ENCODE measurements around the gene PRCP.
A peak's percentile ranks its signal among the peaks of the same experiment; 100 is the strongest.

The PRCP gene

DNA sequence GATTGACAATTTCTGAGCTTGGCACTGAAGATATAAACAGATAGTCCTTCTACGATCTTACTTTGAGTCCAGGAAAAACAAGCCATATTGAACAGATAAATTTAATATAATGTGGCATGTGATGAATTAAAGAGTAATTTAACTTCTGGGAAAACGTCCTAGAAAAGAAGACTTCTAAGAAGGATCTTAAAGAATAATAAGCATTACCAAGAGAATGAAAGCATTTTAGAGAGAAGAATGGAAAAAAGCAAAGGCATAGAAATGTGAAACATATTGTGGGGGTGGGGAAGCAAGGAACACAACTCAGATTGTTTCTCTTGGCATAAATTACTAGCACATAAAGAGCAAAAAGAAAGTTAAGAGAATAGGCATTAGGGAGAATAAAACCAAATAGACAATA, 6.7 kb upstream of the PRCP start:
- no peak for DNase-seq

DNA sequence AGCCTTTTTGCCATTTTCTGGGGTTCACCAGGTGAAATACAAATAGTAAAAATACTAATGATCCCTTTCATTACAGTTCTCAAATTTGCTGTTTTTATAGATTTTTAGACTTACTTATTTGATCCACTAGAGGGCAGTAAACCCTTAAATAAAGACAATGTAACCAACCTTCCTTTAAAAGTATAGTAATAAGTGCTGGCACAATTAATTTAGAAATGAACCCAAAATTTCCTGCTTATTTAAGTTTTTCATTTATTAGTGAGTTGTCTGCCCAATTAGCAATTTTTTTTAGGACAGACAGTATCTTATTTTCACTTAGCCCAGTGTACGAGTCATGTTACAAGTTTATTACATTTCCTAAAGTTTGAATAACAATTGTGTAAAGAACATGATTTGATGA, 6.0 kb upstream of the PRCP start:
- peak; percentile 56 for DNase-seq

DNA sequence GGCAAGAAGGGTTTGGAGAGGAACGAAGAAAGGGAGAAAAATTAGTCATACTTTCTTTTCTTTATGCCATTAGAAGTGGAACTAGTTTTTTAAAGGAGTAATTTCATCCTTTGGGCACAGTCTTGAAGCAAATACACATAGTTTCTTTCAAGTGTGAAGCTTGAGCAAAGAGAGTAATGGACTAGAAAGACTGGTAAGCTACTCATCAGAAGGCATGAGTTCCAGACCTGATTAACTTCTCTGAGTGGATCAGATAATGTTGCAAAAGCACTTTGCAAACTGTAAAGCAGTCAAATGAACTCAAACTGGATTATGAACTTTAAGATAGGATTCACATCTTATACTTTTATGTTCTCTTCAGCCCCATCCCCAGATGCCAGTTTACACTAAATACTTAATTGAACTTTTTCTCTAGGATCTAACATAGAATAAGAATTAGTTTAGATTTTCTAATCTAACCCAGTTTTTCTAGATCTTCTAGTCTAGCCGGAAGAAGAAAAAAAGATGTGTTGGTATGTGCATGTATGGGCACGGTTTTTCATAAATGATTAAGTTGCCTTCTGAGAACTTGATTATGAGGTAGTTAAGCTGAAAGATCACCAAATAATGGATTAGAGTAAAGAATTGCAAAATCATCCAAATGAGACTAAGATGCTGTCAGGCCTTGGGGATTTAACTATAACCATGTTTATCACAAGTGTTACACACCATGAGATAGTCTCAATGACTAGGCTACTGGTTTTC, 3.8 kb upstream of the PRCP start:
- DNase-seq = no peak

- no peak for DNase-seq
These were observed 2.6 kb upstream of the PRCP start for GRCh38 chr11:82902880-82903279.

DNA sequence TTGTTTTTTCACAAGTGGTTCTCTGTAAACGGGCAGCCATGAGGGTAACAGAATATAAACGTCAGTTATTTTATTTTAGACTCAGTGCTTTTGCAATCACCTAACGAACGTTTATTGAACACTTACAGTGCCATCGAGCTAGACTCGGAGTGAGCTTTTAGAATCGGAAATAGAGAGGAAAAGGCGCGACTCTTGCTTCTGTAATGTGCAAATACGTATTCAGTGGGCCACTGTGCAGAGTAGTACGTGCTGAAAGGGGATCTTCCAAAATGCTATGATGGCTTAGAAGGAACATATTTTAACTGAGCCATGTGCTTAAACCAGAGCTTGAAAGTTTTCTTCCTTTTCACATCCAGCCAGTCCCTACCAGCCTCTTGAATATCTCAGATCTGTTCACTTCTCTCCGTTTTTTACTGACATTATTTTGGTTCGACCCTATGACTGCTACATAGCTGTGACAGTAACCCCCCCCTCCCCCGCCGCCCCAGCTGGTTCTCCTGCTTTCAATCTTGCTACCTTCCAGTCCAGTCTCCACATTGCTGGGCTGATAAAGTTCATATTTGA, 1.8 kb upstream of the PRCP start:
- DNase-seq = no peak

- DNase-seq = peak; percentile 97
These were observed 1.1 kb upstream of the PRCP start, which contains the start of gene DDIAS for GRCh38 chr11:82901165-82901921. DDIAS (plus strand) TSS chr11:82901736; CDS start chr11:82914739, 13,003 bp downstream.

DNA sequence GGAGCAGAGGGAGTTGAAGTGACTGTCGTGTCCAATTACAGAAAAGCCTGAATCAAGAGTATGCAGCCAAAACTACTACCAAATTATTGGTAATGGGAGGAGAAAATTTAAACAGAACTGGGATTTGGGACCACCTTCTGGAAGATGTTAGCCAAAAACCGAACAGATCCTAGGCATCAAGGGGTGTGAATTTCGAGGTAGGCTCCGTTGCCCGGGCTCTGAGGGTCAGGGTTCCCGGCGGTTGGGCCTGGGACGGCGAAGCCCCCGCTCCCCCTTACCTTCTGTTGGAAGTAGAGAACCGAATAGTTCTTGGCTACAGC, 313 bp downstream of the PRCP start:
- no peak for DNase-seq

DNA sequence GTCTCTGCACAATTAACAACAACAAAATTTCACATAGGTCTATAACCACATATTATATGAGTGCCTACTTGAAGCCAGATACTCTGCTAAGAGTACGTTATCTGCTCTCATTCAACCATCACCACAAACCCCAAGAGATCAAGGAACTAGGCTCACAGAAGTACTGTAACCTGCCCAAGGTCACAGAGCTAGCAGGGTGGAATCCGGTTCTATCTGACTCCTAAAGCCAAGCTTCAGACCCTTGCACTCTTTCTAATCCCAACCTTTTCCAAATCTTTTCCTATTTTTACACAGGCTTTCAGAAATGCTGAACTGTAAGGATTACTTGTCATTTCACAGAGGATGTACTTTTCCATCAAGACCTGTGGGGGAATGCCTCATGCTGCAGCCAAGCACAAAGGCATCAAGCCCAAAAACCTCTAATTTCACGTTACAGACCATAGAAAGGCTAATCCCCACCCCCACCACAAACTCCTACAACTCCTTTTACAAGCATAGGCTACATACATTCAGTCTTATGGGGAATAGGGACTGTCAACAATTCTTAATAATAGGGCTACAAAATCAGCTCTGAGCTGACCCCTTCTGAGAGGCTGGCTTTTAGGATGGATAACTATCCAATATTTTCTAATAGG, 927 bp downstream of the PRCP start:
- peak; percentile 17 for DNase-seq

- DNase-seq = no peak
These were observed 2.0 kb downstream of the PRCP start for GRCh38 chr11:82898241-82898640.

DNA sequence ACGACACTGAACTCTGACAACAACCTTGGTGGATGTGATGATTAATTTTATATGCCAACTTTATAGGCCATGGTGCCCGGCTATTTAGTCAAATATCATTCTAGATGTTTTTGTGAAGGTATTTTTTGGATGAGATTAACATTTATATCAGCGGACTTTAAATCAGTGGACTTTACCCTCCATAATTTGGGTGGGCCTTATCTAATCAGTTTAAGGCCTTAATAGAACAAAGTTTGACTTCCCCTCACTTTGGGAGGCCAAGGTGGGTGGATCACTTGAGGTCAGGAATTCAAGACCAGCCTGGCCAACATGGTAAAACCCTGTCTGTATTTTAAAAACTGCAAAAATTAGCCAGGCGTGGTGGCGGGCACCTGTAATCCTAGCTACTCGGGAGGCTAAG, 4.0 kb downstream of the PRCP start:
- DNase-seq = no peak

DNA sequence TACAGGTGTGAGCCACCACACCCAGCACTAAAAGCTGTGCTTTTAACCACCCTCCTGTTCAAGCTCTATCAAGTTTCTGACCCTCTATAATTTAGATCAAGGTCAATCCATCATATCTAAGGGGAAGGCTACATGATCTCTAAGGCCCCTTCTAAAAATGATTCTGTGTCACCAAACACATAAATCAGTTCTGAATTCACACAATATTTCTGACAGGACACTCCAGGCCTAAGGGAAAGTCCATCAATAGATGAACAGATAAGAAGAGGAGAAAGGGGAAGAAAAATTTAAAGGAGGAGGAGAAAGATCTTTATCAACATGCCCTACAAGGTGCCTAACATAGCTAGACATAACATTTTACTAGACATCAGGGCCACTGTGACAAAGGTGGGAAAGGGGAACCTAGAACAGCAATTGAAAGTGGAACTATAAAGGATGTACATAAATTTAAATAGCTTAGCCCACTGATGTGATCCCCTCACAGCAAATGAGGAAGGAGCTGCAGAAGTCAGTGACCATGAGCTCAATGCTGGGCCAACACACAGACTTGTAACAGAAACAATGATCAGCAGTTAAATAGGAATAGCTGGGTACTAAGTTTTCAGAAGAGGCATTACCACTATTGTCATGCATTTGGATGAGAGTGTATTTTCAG, 4.7 kb downstream of the PRCP start:
- DNase-seq = no peak

GRCh38 chr11:82892611-82893169, 7.5 kb downstream of the PRCP start:
- DNase-seq = no peak

GRCh38 chr11:82890936-82891335, 9.3 kb downstream of the PRCP start:
- no peak for DNase-seq

DNA sequence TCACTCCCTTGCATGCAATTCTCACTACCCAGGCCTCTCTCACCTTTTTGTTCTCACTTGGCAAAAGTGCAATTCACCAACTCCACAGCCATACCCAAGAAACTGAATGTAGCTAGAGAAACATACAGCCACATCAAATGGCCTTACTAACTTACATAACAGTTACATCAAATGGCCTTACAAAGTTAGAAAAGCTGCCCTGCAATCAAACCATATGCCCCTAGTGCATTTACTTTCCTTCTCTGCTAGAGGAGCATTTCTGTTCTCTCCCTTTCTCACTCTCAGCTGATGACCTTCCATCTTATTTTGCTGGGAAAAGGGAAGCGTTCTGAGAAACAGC, 10.3 kb downstream of the PRCP start:
- DNase-seq = no peak

GRCh38 chr11:82889133-82890001, 10.9 kb downstream of the PRCP start:
- DNase-seq = no peak

DNA sequence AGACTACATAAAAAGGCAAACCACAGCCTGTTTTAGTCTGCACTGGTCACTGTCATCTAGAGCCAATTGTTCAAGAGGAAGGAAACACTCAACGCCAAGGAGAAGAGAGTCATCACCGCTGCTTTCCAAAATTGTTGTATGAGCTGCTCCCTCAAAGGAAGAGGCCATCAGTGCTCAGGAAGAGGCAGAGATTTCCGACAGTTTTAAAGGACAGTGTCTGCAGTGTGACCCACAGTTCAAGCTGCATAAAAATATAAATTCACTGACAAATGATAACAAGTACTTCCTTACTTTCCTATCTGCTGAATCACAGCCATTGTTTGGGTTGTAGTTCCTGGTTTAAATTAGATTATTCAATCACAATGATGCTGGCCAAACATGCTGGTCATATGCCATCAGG, 16.4 kb downstream of the PRCP start:
- DNase-seq = no peak

- DNase-seq = no peak
These were observed 25.3 kb downstream of the PRCP start for GRCh38 chr11:82874646-82875523.

- no peak for DNase-seq
These were observed 26.3 kb downstream of the PRCP start for GRCh38 chr11:82873919-82874333.

- DNase-seq = no peak
These were observed 27.7 kb downstream of the PRCP start for GRCh38 chr11:82872377-82873150.

DNA sequence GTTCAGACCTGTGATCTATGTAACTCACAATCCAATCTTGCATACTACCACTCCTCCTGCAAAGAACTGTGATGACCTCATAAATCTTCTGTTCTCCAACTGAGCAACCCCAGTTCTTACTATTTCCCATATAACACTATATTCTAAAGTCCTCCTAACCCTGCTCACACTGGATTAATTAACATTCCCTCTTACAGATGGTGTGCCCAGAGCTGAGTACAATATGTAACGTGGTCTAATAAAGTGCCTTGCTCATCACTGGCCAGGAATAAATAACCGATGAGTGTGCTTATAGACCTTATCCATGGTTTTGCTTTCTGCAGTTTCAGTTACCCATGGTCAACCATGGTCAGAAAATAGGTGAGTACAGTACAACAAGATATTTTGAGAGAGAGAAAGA, 28.6 kb downstream of the PRCP start:
- no peak for DNase-seq
